Mucosa of rectum (tissue), 2 donors: Measurements from ENCODE around the gene HECTD1.
"Not testable (repeated sequence)": the region's sequence is repeated elsewhere in the genome, so short reads cannot be mapped to it uniquely, and the experiment has no call there.

Experiments
- H3K27ac ChIP-seq, 2 donors: one replicate each; pipeline ENCODE4 v1.7.0; 2013; ENCODE audit warnings: inconsistent platforms in 2 of 2, low read depth in 2 of 2, low read length in 2 of 2
- H3K27me3 ChIP-seq, 2 donors: one replicate each; pipeline ENCODE4 v1.7.0; 2013; ENCODE audit warnings: low read length in 2 of 2; ENCODE audit not compliant: control insufficient read depth in 2 of 2, insufficient read depth in 2 of 2
- H3K36me3 ChIP-seq, 2 donors: one replicate each; pipeline ENCODE4 v1.7.0; 2013; ENCODE audit warnings: low read length in 2 of 2; ENCODE audit not compliant: control insufficient read depth in 2 of 2, insufficient read depth in 2 of 2
- H3K4me1 ChIP-seq, 2 donors: one replicate each; pipeline ENCODE4 v1.7.0; 2013; ENCODE audit warnings: low read length in 2 of 2, mild to moderate bottlenecking in 1 of 2; ENCODE audit not compliant: control insufficient read depth in 2 of 2, insufficient read depth in 2 of 2
- H3K4me3 ChIP-seq, 2 donors: one replicate each; pipeline ENCODE4 v1.7.0; 2013; ENCODE audit warnings: low read length in 2 of 2
- H3K9ac ChIP-seq, 2 donors: one replicate each; pipeline ENCODE4 v1.7.0; 2013; ENCODE audit warnings: low read length in 2 of 2, low read depth in 1 of 2, mild to moderate bottlenecking in 1 of 2
- H3K9me3 ChIP-seq, 2 donors: one replicate each; pipeline ENCODE4 v1.7.0; 2013; ENCODE audit warnings: low read length in 2 of 2; ENCODE audit not compliant: control insufficient read depth in 2 of 2
- donor health status: healthy.
- donor health status: Normal muscosa, but diverticular disease.

The HECTD1 gene

DNA sequence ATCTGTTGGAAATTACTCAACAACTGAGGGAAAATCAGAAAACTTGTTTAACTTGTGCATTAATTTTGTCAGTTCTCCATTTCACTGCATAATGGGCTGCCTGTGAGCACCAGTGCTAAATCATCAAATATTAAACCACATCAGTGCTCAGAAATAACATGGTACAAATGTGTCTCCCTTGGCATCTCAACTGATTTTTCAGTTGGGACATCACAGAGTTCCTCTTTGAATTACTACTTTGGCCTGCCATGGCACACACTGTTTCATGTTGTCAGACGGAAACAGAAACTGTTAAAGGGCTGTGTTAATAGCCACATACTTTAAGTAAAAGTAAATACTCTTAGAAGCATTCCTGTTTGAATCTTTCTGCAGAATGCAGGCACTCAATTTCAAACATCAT is 139.4 kb downstream of the HECTD1 start:
- Histone ChIP-seq H3K36me3 (no peaks in the 10 kb centered on the region), H3K27me3 (no peaks in the 10 kb centered on the region), H3K27ac (no peak overlapping the region), H3K9me3 (no peaks in the 10 kb centered on the region), H3K4me3 (no peak overlapping the region), H3K4me1 (no peaks in the 10 kb centered on the region), H3K9ac (no peak overlapping the region)

DNA sequence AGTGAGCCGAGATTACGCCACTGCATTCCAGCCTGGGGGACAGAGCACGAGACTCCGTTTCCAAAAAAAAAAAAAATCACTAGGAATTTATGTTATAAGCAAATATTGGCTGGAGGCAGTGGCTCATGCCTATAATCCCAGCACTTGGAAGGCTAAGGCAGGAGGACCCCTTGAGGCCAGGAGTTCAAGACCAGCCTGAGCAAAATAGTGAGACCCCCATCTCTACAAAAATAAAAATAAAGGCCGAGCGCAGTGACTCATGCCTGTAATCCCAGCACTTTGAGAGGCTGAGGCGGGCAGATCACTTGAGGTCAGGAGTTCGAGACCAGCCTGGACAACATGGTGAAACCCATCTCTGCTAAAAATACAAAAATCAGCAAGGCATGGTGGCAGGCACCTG is 144.7 kb downstream of the HECTD1 start:
- not testable (repeated sequence) for H3K4me1 ChIP-seq, H3K36me3 ChIP-seq, H3K27me3 ChIP-seq, H3K9me3 ChIP-seq, H3K4me3 ChIP-seq, H3K27ac ChIP-seq, H3K9ac ChIP-seq

DNA sequence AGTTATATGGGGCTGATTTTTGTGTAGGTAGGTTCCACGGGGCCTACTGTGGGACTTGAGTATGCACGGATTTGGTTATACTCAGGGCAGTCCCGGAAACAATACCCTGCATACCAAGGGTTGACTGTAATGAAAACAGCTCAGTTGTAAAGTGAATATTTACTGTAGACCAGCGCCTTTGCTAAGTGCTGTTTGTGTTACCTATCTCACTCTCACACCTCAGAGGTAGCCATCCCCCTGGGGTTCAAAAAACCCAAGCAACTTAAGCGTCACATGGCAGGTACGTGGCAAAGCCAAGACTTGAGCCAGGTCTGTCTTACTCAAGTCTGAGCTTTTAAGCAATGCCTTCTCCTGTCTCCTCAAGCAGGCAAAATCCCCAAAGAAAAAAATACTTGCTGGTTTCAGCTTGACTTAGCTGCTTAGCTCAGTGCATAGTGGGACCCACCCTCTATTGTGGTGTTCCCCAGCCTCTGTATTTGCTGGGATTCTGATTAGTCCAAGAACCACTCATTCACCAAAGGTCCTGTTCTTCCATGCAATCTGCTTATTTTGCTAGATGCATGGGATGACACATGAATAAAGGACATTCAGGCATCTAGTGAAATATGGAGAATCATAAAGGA is 147.2 kb downstream of the HECTD1 start:
- H3K36me3 ChIP-seq: no peaks in the 10 kb centered on the region
- no peak overlapping the region for H3K9ac ChIP-seq
- H3K27ac ChIP-seq: no peak overlapping the region
- no peaks in the 10 kb centered on the region for H3K9me3 ChIP-seq
- H3K4me3 ChIP-seq: no peak overlapping the region
- peaks cover 0 to 3% of the 10 kb centered on the region in 2 donors for H3K4me1 ChIP-seq
- no peaks in the 10 kb centered on the region for H3K27me3 ChIP-seq

- Histone ChIP-seq H3K9me3 (no peaks in the 10 kb centered on the region), H3K9ac (no peak overlapping the region), H3K27me3 (no peaks in the 10 kb centered on the region), H3K4me3 (no peak overlapping the region), H3K27ac (no peak overlapping the region), H3K36me3 (no peaks in the 10 kb centered on the region), H3K4me1 (peaks cover 0 to 3% of the 10 kb centered on the region in 2 donors)
Measured at GRCh38 chr14:31059152-31059924, 148.3 kb downstream of the HECTD1 start.

DNA sequence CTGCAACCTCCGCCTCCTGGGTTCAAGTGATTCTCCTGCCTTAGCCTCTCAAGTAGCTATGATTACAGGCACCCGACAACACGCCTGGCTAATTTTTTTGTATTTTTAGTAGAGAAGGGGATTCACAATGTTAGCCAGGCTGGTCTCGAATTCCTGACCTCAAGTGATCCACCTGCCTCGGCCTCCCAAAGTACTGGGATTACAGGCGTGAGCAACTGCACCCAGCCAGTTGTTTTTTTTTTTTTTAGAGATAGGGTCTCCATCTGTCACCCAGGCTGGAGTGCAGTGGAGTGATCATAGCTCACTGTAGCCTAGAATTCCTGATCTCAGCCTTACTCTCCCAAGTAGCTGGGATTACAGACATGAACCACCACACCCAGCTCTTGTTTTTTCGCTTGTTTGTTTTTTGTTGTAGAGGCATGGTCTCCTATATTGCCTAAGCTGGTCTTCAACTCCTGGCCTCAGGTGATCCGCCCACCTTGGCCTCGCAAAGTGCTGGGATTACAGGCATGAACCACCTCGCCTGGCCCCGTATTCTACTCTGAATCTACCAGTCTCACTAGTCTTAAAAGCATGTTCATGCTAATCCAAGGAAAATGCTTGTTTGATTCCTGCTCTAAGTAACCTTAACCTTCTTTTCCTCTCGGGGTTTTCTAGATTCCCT is 149.8 kb downstream of the HECTD1 start:
- Histone ChIP-seq H3K9me3 (no peaks in the 10 kb centered on the region), H3K4me3 (no peak overlapping the region), H3K27ac (no peak overlapping the region), H3K27me3 (no peaks in the 10 kb centered on the region), H3K9ac (no peak overlapping the region), H3K36me3 (no peaks in the 10 kb centered on the region), H3K4me1 (peaks cover 0 to 3% of the 10 kb centered on the region in 2 donors)

DNA sequence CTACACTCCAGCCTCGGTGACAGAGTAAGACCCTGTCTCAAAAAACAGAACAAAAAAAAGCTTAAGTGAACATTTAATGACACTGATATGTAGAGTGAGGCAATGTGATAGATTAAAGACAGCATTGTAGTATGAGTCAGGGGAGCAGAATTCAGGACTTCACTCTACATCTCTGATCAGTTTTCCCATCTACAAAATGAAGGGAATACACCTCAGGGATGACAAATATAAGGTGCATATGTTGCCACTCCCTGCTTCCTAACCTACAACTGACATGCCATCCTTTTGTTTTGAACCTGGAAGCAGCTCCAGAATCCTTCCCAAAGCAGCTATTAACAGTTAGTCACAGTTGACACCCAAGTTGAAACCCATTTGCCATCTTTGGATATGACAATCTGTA is 150.6 kb downstream of the HECTD1 start:
- H3K27me3 ChIP-seq: no peaks in the 10 kb centered on the region
- H3K9ac ChIP-seq: no peak overlapping the region
- H3K4me3 ChIP-seq: no peak overlapping the region
- peaks cover 0 to 3% of the 10 kb centered on the region in 2 donors for H3K4me1 ChIP-seq
- no peaks in the 10 kb centered on the region for H3K9me3 ChIP-seq
- no peaks in the 10 kb centered on the region for H3K36me3 ChIP-seq
- H3K27ac ChIP-seq: no peak overlapping the region

DNA sequence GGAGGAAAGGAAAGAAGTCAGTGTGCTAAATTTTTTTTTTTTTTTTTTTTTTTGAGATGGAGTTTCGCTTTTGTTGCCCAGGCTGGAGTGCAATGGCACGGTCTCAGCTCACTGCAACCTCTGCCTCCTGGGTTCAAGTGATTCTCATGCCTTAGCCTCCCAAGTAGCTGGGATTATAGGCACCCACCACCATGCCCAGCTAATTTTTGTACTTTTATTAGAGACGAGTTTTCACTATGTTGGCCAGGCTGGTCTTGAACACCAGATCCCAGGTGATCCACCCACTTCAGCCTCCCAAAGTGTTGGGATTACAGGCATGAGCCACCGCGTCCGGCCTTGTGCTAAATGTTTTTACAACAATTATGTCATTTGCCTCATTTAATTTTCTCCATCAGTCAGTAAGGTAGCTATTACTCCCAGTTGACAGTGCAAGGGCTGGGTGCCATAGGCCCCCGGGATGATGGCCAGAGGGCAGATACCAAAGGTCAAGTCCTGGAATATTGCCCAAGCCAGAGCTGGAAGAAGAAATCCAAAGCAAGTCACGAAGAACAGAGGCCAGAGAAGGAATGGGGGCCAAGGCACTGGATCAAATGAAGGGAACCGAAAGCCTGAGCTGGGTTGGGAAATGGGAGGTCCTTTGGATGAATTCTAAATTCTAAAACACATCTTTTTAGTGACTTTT is 154.5 kb downstream of the HECTD1 start:
- not testable (repeated sequence) for H3K4me1 ChIP-seq

GRCh38 chr14:31051511-31051910 is 156.1 kb downstream of the HECTD1 start:
- H3K4me1 ChIP-seq: no peaks in the 10 kb centered on the region
- no peaks in the 10 kb centered on the region for H3K9me3 ChIP-seq
- no peak overlapping the region for H3K4me3 ChIP-seq
- H3K27ac ChIP-seq: no peak overlapping the region
- H3K27me3 ChIP-seq: no peaks in the 10 kb centered on the region
- H3K9ac ChIP-seq: no peak overlapping the region
- no peaks in the 10 kb centered on the region for H3K36me3 ChIP-seq

More for the DNA sequence above, 154.5 kb downstream of the HECTD1 start:
- not testable (repeated sequence) for H3K9me3 ChIP-seq, H3K27ac ChIP-seq, H3K4me3 ChIP-seq, H3K9ac ChIP-seq, H3K27me3 ChIP-seq, H3K36me3 ChIP-seq

DNA sequence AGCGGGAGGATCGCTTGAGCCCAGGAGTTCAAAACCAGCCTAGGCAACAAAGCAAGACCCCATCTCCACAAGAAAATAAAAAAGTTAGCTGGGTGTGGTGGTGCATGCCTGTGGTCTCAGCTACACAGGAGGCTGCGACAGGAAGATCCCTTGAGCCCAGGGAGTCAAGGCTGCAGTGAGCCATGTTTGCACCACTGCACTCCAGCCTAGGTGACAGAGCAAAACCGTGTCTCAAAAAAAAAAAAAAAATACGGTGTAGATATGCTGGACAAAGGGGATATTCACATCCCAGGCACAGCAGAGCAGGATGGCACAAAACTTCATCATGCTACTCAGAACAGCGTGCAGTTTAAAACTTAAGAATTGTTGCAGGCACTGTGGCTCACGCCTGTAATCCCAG is 156.6 kb downstream of the HECTD1 start:
- Histone ChIP-seq H3K27me3 (no peaks in the 10 kb centered on the region), H3K4me1 (no peaks in the 10 kb centered on the region), H3K9me3 (no peaks in the 10 kb centered on the region)

More for the DNA sequence above, 156.6 kb downstream of the HECTD1 start:
- H3K27ac ChIP-seq: no peak overlapping the region
- H3K36me3 ChIP-seq: no peaks in the 10 kb centered on the region
- no peak overlapping the region for H3K4me3 ChIP-seq
- no peak overlapping the region for H3K9ac ChIP-seq
